Caki2 (cell line): Measurements from ENCODE around the gene ARL4D. TPM values are rescaled to one million over a fixed set of nuclear protein-coding genes. Genes with fewer than 3 reads are reported as not detected.
A peak's percentile ranks its signal among the peaks of the same experiment; 100 is the strongest.

Experiments used
- DNase-seq: peaks from one replicate; pipeline ENCODE4 v3.0.0-alpha.2; 2015; ENCODE audit warnings: low read depth
- in situ Hi-C: cut with HindIII; loops from 2 replicates; pipeline ENCODE4 v1.10.0; 2016; ENCODE audit warnings: low sequenced_read_pairs, low pct_unique_long_range_greater_than_20kb, mixed read lengths
- total RNA-seq: library from RNA; depleted of rRNA; stranded (reverse); fragments of >200 nt; shearing (Covaris generic); gene quantifications from 2 replicates; pipeline ENCODE4 v1.2.3, GENCODE V29; 2014; ENCODE audit warnings: low replicate concordance; rRNA removed

Gene ARL4D
- total RNA-seq, 1 experiment from 2014 or later, result 50.6 TPM

DNA sequence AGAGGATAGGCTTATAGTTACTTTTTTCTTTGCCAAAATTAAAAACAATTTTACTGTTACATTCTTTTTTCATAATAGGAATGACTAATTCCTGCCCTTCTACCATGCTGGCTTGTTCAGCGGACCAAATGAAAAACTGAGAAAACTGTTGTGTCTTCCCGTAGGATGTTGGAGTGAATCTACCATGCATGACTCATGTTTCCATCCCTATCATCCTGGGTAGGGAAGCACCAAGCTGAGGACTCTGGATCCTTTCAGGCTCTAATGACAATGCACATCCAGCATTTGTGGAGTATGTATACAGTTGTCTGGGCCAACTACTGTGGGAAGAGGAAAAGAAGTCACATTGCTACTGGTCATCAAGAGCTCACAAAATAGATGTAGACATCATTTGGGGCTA lies 43.9 kb downstream of the ARL4D start:
- in situ Hi-C loops, result no loop called here
- peak; percentile 54 for DNase-seq

DNA sequence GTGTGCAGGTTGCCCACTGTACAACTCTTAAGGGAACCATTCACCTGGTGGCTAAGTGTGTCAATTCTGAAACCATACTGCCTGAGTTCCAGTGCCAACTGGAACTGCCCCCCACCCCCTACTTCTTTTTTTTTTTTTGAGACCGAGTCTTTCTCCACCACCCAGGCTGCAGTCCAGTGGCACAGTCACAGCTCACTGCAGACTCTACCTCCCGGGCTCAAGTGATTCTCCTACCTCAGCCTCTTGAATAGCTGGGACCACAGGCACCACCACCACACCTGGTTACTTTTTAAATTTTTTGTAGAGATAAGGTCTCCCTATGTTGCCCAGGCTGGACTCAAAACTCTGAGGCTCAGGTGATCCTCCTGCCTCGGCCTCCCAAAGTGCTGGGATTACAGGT lies 44.6 kb downstream of the ARL4D start:
- no peak for DNase-seq
- in situ Hi-C loops, result no loop called here

DNA sequence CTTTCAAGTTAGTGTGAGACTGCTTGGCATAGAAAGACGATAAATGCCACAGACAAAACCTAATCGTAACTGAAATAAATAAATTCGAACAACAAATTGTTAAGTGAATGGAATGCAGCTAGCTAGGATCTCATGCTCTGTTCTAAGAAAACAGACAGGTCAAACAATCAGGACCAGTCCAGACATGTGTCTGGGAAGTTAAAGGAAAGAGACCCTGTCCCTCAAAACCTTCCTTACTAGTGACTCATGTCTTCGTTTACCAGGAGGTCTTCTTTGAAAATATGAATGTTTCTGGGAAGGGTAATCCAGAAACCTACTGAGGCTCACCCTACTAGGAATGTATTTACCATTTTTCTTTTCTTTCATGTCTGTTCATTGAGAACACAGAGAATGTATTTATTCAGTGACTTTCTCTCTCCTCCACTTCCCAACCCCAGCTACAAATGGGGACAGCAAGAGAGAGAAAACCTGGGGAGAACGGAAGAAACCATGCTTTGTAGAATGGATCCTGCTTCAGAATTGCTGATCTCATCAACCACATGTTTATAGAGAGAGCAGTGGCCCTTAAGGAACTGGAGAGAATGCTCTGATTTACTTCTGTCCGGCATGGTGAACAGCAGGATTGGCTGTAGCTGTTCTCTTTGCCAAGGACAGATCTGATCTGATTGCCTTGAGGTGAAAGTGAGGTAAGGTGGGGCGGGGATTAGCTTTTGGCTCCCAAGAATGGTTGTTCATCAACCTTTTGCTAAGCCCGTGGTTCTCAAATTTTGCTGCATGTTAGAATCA lies 45.6 kb downstream of the ARL4D start:
- DNase-seq, result no peak
- in situ Hi-C loops, result no loop called here

DNA sequence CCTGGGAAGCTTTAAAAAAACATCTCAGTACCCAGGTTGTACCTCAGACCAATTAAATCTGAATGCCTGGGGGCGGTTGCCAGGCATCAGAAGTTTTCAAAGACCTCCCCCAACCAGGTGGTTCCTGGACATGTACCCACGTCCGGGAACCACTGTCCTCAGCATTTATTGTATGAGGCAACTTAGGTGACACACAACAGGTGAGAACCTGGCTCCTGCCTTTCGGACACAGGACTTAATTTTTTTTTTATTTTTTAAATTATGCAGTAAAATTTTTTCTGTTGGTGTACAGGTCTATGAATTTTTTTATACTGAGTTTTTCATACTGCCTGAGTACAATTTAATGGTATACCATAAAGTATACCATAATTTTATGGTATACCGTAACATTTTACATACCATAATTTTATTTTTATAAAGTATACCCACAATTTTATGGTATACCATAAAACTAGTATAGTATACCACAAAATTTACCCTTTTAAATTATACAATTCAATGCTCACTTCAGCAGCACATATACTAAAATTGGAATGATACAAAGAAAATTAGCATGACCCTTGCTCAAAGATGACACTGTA lies 46.3 kb downstream of the ARL4D start:
- in situ Hi-C loops, result no loop called here
- no peak for DNase-seq

DNA sequence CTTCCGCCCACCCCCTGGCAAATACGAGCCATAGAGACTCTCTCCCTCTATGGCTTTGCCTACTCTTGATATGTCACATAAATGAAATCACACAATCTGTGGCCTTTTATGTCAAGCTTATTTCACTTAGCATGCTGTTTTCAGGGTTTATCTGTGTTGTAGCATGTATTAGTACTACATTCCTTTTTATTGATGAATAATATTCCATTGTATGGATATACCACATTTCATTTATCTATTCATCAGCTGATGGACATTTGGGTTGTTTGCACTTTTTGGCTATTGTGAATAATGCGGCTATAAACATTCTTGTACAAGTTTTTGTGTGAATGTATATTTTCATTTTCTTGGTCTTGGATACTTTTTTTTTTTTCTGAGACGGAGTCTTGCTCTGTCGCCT lies 48.0 kb downstream of the ARL4D start:
- DNase-seq, result no peak
- in situ Hi-C loops, result no loop called here

DNA sequence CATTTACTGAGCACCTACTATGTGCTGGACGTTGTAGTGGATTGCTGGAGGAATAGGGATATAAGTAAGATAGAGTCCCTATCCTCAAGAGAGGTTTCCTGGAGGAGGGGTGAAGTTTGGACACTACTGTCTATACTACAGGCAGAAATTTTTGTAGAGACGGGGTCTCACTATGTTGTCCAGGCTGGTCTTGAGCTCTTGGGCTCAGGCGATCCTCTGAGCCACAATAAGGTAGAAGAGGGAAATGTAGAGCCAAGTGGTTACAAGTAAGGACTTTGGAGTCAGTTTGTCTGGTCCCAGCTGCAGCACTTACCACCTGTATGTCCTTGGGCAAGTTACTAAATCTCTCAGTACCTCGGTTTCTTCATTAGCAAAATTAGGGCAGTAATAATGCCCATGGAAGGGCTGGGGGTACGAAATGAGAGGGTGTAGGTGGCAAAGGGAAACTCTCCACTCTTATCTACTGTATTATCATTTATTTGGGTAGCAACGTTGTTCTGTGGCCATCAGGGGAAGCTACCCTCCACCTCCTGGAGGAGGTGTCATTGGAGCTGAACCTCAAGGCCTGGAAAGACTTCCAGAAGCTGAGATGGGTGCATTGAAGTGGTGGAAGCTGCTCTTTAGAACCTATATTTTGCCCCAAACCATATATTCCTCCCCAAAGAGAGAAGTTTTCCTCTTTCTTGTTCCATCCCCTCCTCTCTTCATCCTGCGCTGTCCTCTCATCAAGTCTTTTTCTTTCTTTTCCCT lies 50.1 kb downstream of the ARL4D start:
- in situ Hi-C loops, result no loop called here
- DNase-seq, result no peak

DNA sequence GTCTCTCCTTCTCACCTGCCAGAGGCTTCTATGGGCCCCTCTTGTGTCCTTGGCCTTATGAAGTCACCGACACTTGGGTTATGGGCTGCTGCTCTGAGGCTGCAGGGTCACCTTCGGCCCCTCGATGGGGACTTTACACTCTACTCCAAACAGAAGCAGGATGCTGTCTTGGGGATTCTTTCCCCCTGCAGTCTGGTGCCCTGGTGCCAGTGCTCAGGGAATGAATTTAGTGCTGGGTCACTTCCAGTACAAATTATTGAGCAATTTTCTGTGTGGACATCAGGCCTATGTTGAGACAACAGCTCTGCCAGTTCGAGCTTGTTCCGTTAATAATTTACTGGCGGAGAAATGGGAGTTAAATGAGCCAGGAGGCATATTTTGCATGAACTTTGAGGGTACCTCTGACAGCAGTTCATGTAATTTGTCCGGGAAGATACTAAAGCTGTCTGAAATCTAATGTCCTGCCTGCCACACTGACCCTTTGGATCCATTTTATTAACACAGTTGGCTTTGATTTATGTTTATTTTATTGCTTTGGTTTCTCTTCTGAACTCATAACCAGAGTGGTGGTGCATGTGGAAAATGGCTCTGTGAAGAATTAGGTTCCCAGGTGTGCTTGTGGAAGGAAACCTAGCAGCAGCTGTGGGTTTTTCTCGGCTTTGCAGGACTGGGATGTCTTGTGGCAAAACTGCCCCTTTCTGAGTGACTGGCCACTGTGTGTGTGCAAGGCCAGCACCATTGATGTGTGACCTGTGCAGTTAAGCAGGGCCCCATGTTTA lies 50.9 kb downstream of the ARL4D start:
- in situ Hi-C loops, result no loop called here
- peak; percentile 83 for DNase-seq

Other genes starting within 250 kb of the ARL4D start
- 55.0 and 74.3 TPM in 2 replicates for gene NBR1, start 227.8 kb upstream of the ARL4D start, total RNA-seq
- gene TMEM106A, start 187.1 kb upstream of the ARL4D start, total RNA-seq, result 6.7 and 8.7 TPM in 2 replicates
- gene CCDC200, start 170.4 kb upstream of the ARL4D start, total RNA-seq, result not detected in 2 replicates
- gene RNU2-1, start 165.0 kb upstream of the ARL4D start, total RNA-seq, result not detected in 2 replicates
- gene DHX8, start 85.0 kb downstream of the ARL4D start, total RNA-seq, result 27.1 and 29.2 TPM in 2 replicates
- 18.7 and 36.0 TPM in 2 replicates for gene ETV4, start 147.3 kb downstream of the ARL4D start, total RNA-seq